HG02763 (cell line): ENCODE results near the gene VASN.
"Not testable (repeated sequence)": the region's sequence is repeated elsewhere in the genome, so short reads cannot be mapped to it uniquely, and the experiment has no call there.

Source experiments
- ATAC-seq: cut with Tn5 transposase; IDR thresholded peaks from one replicate; pipeline ENCODE4 v1.9.1; 2021; ENCODE audit warnings: mild to moderate bottlenecking, moderate library complexity; ENCODE audit not compliant: unreplicated experiment

VASN gene

GRCh38 chr16:4371357-4372000 lies at the start of gene VASN:
VASN (plus strand) TSS chr16:4371848; CDS start chr16:4380878, 9,030 bp downstream.
- peak; percentile 53 for ATAC-seq

GRCh38 chr16:4322121-4323052 lies 49.3 kb upstream of the VASN start:
- ATAC-seq: no peak

- no peak for ATAC-seq
Measured at GRCh38 chr16:4323071-4323844, 48.4 kb upstream of the VASN start.

GRCh38 chr16:4323845-4324488 lies 47.7 kb upstream of the VASN start:
- no peak for ATAC-seq

- ATAC-seq: no peak
Measured at GRCh38 chr16:4324492-4325252, 47.0 kb upstream of the VASN start.

GRCh38 chr16:4325253-4325758 lies 46.3 kb upstream of the VASN start:
- ATAC-seq: no peak

- ATAC-seq: no peak
Measured at GRCh38 chr16:4327386-4328045, 44.1 kb upstream of the VASN start.

GRCh38 chr16:4328046-4328781 lies 43.4 kb upstream of the VASN start:
- ATAC-seq: no peak

GRCh38 chr16:4328782-4329775 lies 42.6 kb upstream of the VASN start:
- no peak for ATAC-seq

- no peak for ATAC-seq
Measured at GRCh38 chr16:4330277-4330874, 41.3 kb upstream of the VASN start.

- no peak for ATAC-seq
Measured at GRCh38 chr16:4332083-4332482, 39.6 kb upstream of the VASN start.

GRCh38 chr16:4332623-4333307 lies 38.9 kb upstream of the VASN start:
- no peak for ATAC-seq

GRCh38 chr16:4333308-4333638 lies 38.4 kb upstream of the VASN start:
- no peak for ATAC-seq

GRCh38 chr16:4333714-4334113 lies 37.9 kb upstream of the VASN start:
- not testable (repeated sequence) for ATAC-seq

- no peak for ATAC-seq
Measured at GRCh38 chr16:4334724-4335495, 36.7 kb upstream of the VASN start.
